H1 (cell line): ENCODE results near the gene OXCT2. TPM values are rescaled to one million over a fixed set of nuclear protein-coding genes. Genes with fewer than 3 reads are reported as not detected.

Experiments
- CTCF ChIA-PET: fragments of 300-600 bp; sonication (Branson Sonifier 250); formaldehyde crosslinking; loops from one replicate; lab custom pipeline; 2021; ENCODE audit not compliant: partially characterized antibody; lab: Charles Lee
- POLR2A ChIA-PET: fragments of 300-600 bp; sonication (Branson Sonifier 250); formaldehyde crosslinking; loops from one replicate; lab custom pipeline; 2021; ENCODE audit warnings: inconsistent platforms; ENCODE audit not compliant: partially characterized antibody; lab: Charles Lee
- DNase-seq, 2 experiments: peaks; one replicate each; pipeline versions ENCODE4 v3.0.0 to v3.0.0-alpha.2; 2010 to 2022; ENCODE audit warnings: low spot score in 2 of 2, low read depth in 1 of 2, mixed read lengths in 1 of 2
- FAIRE-seq: peaks from 2 replicates; lab custom pipeline; 2011; peaks lifted over from hg19 to GRCh38; lab: Jason Lieb, UNC
- H2AFZ ChIP-seq: 2 replicates; pipeline ENCODE4 v1.8.1; 2012; ENCODE audit warnings: low read length, inconsistent platforms
- H2AK5ac ChIP-seq: 2 replicates; pipeline ENCODE4 v1.6.1; 2013; ENCODE audit warnings: low read depth, low read length
- H2BK120ac ChIP-seq: replicated peaks from 2 replicates; pipeline ENCODE3; 2013; ENCODE audit warnings: low read depth, low read length, inconsistent platforms
- H2BK12ac ChIP-seq: 2 replicates; pipeline ENCODE4 v1.6.1; 2013; ENCODE audit warnings: low read depth, low read length
- H2BK15ac ChIP-seq: 2 replicates; pipeline ENCODE4 v1.6.1; 2013; ENCODE audit warnings: low read length
- H2BK20ac ChIP-seq: 2 replicates; pipeline ENCODE4 v1.6.1; 2013; ENCODE audit warnings: low read length
- H2BK5ac ChIP-seq: 2 replicates; pipeline ENCODE4 v1.6.1; 2013; ENCODE audit warnings: low read depth, low read length
- H3K14ac ChIP-seq: 2 replicates; pipeline ENCODE4 v1.6.1; 2013; ENCODE audit warnings: inconsistent platforms; ENCODE audit not compliant: insufficient read length
- H3K18ac ChIP-seq: 2 replicates; pipeline ENCODE4 v1.6.1; 2013; ENCODE audit warnings: low read length; ENCODE audit errors: extremely low read depth
- H3K23ac ChIP-seq: 2 replicates; pipeline ENCODE4 v1.6.1; 2013; ENCODE audit warnings: inconsistent platforms; ENCODE audit not compliant: insufficient read length
- H3K23me2 ChIP-seq: 2 replicates; pipeline ENCODE4 v1.6.1; 2013; ENCODE audit warnings: low read depth, low read length
- H3K27ac ChIP-seq: 2 replicates; pipeline ENCODE4 v1.6.1; 2011; ENCODE audit warnings: low read depth, low read length, inconsistent platforms
- H3K27me3 ChIP-seq, 4 experiments: replicated peaks in 1 of 4; 1 replicate in 1 of 4; 2 replicates in 3 of 4; pipeline versions ENCODE4 v1.6.1 to v1.8.1; 2011 to 2013; ENCODE audit warnings: low read length in 3 of 4, mild to moderate bottlenecking in 3 of 4, inconsistent platforms in 2 of 4, mixed read lengths in 2 of 4, moderate library complexity in 1 of 4; ENCODE audit not compliant: control insufficient read depth in 3 of 4, insufficient read depth in 3 of 4; ENCODE audit errors: extremely low read depth in 1 of 4
- H3K36me3 ChIP-seq, 4 experiments: 2 replicates each; pipeline versions ENCODE4 v1.6.1 to v1.8.1; 2011 to 2013; ENCODE audit warnings: mild to moderate bottlenecking in 4 of 4, low read length in 3 of 4, moderate library complexity in 2 of 4, control low read depth in 1 of 4, inconsistent platforms in 1 of 4; ENCODE audit not compliant: insufficient read depth in 4 of 4, control insufficient read depth in 2 of 4
- H3K4ac ChIP-seq: replicated peaks from 2 replicates; pipeline ENCODE3; 2013; ENCODE audit warnings: low read length, low read depth, mixed read lengths, inconsistent platforms; ENCODE audit not compliant: insufficient read length
- H3K4me1 ChIP-seq, 4 experiments: replicated peaks in 1 of 4; 1 replicate in 1 of 4; 2 replicates in 3 of 4; pipeline versions ENCODE4 v1.6.1 to v1.8.1; 2011 to 2013; ENCODE audit warnings: low read length in 3 of 4, inconsistent platforms in 2 of 4, mixed read lengths in 1 of 4; ENCODE audit not compliant: insufficient read depth in 4 of 4, control insufficient read depth in 3 of 4
- H3K4me2 ChIP-seq, 2 experiments: 2 replicates each; pipeline versions ENCODE4 v1.6.1 to v1.8.1; 2011 to 2013; ENCODE audit warnings: low read depth in 2 of 2, low read length in 2 of 2, control low read depth in 1 of 2, inconsistent platforms in 1 of 2, mild to moderate bottlenecking in 1 of 2; ENCODE audit not compliant: insufficient read depth in 1 of 2
- H3K4me3 ChIP-seq, 4 experiments: fragments of 200-600, 300-600 bp in 1 of 4; sonication (generic), shearing (Covaris generic), sonication (Bioruptor Twin) in 1 of 4; 2 replicates each; pipeline versions ENCODE4 v1.5.1 to v1.8.1; 2011 to 2016; ENCODE audit warnings: low read length in 4 of 4, low read depth in 3 of 4, control low read depth in 2 of 4, inconsistent platforms in 2 of 4, mild to moderate bottlenecking in 2 of 4, mixed read lengths in 1 of 4, moderate library complexity in 1 of 4; ENCODE audit not compliant: insufficient read depth in 2 of 4; ENCODE audit errors: extremely low read depth in 1 of 4
- H3K56ac ChIP-seq: replicated peaks from 2 replicates; pipeline ENCODE3; 2013; ENCODE audit warnings: low read depth, mild to moderate bottlenecking, mixed read lengths, low read length, inconsistent platforms; ENCODE audit not compliant: insufficient read length
- H3K79me1 ChIP-seq: 2 replicates; pipeline ENCODE4 v1.6.1; 2013; ENCODE audit warnings: low read depth, low read length, control low read depth
- H3K79me2 ChIP-seq, 2 experiments: 2 replicates each; pipeline versions ENCODE4 v1.6.1 to v1.8.1; 2012 to 2013; ENCODE audit warnings: low read length in 2 of 2, mild to moderate bottlenecking in 2 of 2, inconsistent platforms in 1 of 2; ENCODE audit not compliant: insufficient read depth in 2 of 2, control insufficient read depth in 1 of 2
- H3K9ac ChIP-seq, 4 experiments: replicated peaks in 1 of 4; 1 replicate in 1 of 4; 2 replicates in 3 of 4; pipeline versions ENCODE4 v1.6.1 to v1.8.1; 2011 to 2013; ENCODE audit warnings: low read depth in 3 of 4, low read length in 3 of 4, control low read depth in 2 of 4, mild to moderate bottlenecking in 2 of 4, moderate library complexity in 2 of 4, inconsistent platforms in 1 of 4; ENCODE audit errors: extremely low read depth in 1 of 4
- H3K9me3 ChIP-seq, 2 experiments: 2 replicates each; pipeline versions ENCODE4 v1.6.1 to v1.8.1; 2012 to 2013; ENCODE audit warnings: mild to moderate bottlenecking in 2 of 2, moderate library complexity in 2 of 2, control low read depth in 1 of 2, inconsistent platforms in 1 of 2, low read depth in 1 of 2, low read length in 1 of 2, mixed read lengths in 1 of 2; ENCODE audit not compliant: insufficient read depth in 2 of 2
- H4K20me1 ChIP-seq, 2 experiments: replicated peaks in 1 of 2; 2 replicates each; pipeline versions ENCODE3 to v1.8.1; 2011 to 2013; ENCODE audit warnings: inconsistent platforms in 2 of 2, low read length in 2 of 2, mild to moderate bottlenecking in 1 of 2; ENCODE audit not compliant: insufficient read depth in 2 of 2, control insufficient read depth in 1 of 2
- H4K5ac ChIP-seq: 2 replicates; pipeline ENCODE4 v1.6.1; 2013; ENCODE audit warnings: low read length, low read depth, mixed read lengths, inconsistent platforms; ENCODE audit not compliant: insufficient read length
- H4K8ac ChIP-seq: 2 replicates; pipeline ENCODE4 v1.8.0; 2013; ENCODE audit warnings: mild to moderate bottlenecking, moderate library complexity, low read length, inconsistent platforms; ENCODE audit not compliant: insufficient read depth; ENCODE audit errors: extremely low read depth
- H4K91ac ChIP-seq: replicated peaks from 2 replicates; pipeline ENCODE3; 2013; ENCODE audit warnings: low read length, mixed read lengths, inconsistent platforms; ENCODE audit not compliant: insufficient read length
- KDM4A ChIP-seq: IDR thresholded peaks from one replicate; pipeline ENCODE4 v1.7.1; 2012; ENCODE audit warnings: low read depth, mild to moderate bottlenecking, moderate library complexity, low read length, inconsistent platforms; ENCODE audit not compliant: severe bottlenecking
- WGBS, 2 experiments: shearing (Covaris generic) in 1 of 2; methylation state at CpG; one replicate each; pipeline versions ENCODE4 v1.1.6 to v1.1.7; 2013 to 2015; ENCODE audit warnings: low lambda C conversion rate in 2 of 2, mixed read lengths in 2 of 2, inconsistent platforms in 1 of 2, low coverage in 1 of 2, missing lambda C conversion rate in 1 of 2; ENCODE audit not compliant: insufficient replicate concordance in 2 of 2, insufficient coverage in 1 of 2, insufficient read length in 1 of 2; ENCODE audit errors: extremely low coverage in 1 of 2, missing lambda C conversion rate in 1 of 2; 5-methylcytosine and 5-hydroxymethylcytosine counted together
- polyA plus RNA-seq, 7 experiments: library from polyadenylated mRNA; depleted of rRNA in 3 of 7; stranded (reverse) in 5 of 7; unstranded in 2 of 7; fragments of >200 nt in 5 of 7; fragments of 200-250 nt in 2 of 7; gene quantifications; 1 replicate in 5 of 7; 2 replicates in 1 of 7; 4 replicates in 1 of 7; pipeline versions ENCODE4 v1.2.1 to v1.2.3, GENCODE V29; 2011 to 2013; ENCODE audit warnings: missing spikeins in 2 of 7, mixed read lengths in 2 of 7
- total RNA-seq: library from RNA; stranded (reverse); fragmentation: NEBNext Ultra II Directional; extraction: Animal tissue kit (Norgen Biotek cat#: 25700); gene quantifications from 2 replicates; pipeline ENCODE4 v1.2.1, GENCODE V29; 2021

Gene OXCT2
- total and polyA plus RNA-seq, 2 of the 8 experiments (the other 6 are each of a cell fraction or from before 2014, with no cell fraction given), result 2.6 to 2.9 TPM

DNA sequence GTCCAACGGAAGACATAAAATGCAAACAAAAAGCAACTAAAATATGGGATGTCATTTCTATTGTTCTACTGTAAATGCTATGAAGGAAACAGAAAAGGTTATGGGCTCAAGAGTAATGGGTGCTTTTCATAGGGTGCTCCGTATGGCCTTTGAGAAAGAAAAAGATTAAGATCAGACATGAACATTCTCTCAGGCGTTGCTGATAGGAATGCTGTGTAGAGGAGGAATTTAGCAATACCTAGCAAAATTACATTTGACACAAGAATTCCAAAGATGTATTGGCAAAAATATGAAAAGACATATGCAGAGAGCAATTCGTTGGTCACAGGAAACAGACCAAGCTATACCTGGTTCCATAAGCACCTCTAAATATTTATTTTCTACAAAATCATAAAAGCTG lies 5.7 kb upstream of the OXCT2 start:
- Histone ChIP-seq H2BK15ac (no peak overlapping the region), H3K23me2 (no peaks in the 10 kb centered on the region), H3K9ac (no peak overlapping the region), H3K27ac (no peak overlapping the region), H4K8ac (no peak overlapping the region), H3K4me3 (no peak overlapping the region), H4K20me1 (no peaks in the 10 kb centered on the region), H3K79me2 (no peaks in the 10 kb centered on the region), H3K56ac (no peak overlapping the region), H3K27me3 (peaks cover 0 to 9% (median 2%) of the 10 kb centered on the region in 4 experiments; a peak in 4 of 7 replicates), H3K36me3 (no peaks in the 10 kb centered on the region), H3K4me2 (no peak overlapping the region), H2AK5ac (no peak overlapping the region), H4K5ac (no peak overlapping the region), H2BK5ac (no peak overlapping the region), H2BK20ac (no peak overlapping the region), H2BK12ac (no peak overlapping the region), H3K23ac (no peak overlapping the region), H3K9me3 (no peaks in the 10 kb centered on the region), H3K18ac (no peak overlapping the region), H3K14ac (no peak overlapping the region), H3K79me1 (no peaks in the 10 kb centered on the region), H4K91ac (no peak overlapping the region), H3K4ac (no peak overlapping the region)
- DNase-seq, result no peak
- CTCF ChIA-PET, result interaction anchor here (1.0 kb wide), 1 partner anchor 41 kb away, joined by 3 read pairs; no protein-coding TSS in a partner anchor
- 93% methylated on average over 4 of the region's 4 CpGs; no CpG with 5 or more reads in 1 of the 2 experiments for WGBS, 2 experiments
- no peak for TF ChIP-seq KDM4A
- TF ChIP-seq, all 59 proteins: peak for 0
- Histone ChIP-seq H2BK120ac (no peak overlapping the region), H3K4me1 (no peaks in the 10 kb centered on the region), H2AFZ (no peak overlapping the region)
- POLR2A ChIA-PET, result no interaction called here
- FAIRE-seq, result no peak
